Transverse colon (tissue), 3 donors: ENCODE data around the gene CDK2AP2.

Experiments
- CTCF ChIP-seq, 5 experiments: fragments of 200-600 bp in 3 of 5; fragments of 450-650 bp in 2 of 5; sonication (generic) in 3 of 5; IDR thresholded peaks; 1 replicate in 2 of 5; 2 replicates in 3 of 5; pipeline ENCODE4 v1.5.1; 2016 to 2017; ENCODE audit warnings: antibody characterized with exemption in 5 of 5, inconsistent platforms in 3 of 5, mild to moderate bottlenecking in 2 of 5, moderate library complexity in 1 of 5
- POLR2A ChIP-seq: fragments of 450-650 bp; IDR thresholded peaks from one replicate; pipeline ENCODE4 v1.6.1; 2016; ENCODE audit warnings: antibody characterized with exemption, mild to moderate bottlenecking, moderate library complexity

DNA sequence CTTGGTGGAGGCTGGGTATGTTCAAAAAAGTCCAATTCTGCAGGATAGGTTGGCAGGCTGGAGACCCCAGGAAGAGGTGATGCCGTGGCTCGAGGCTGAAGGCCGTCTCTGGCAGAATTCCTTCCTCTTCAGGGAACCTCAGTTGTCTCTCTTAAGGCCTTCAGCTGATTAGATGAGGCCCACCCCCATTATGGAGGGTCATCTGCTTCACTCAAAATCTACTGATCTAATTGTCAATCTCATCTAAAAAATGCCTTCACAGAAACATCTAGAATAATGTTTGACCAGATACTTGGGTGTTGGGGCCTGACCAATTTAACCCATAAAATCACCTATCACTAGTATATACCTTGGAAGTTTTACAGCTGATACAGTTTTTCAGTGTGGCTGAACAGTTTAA is 48.3 kb upstream of the CDK2AP2 start:
- TF ChIP-seq POLR2A (no peak), CTCF (IDR thresholded peaks at IDR 0.05) (no peak)
